ENCODE data around the gene ATXN2.
"Not testable (repeated sequence)": the region's sequence is repeated elsewhere in the genome, so short reads cannot be mapped to it uniquely, and the experiment has no call there.

The ATXN2 gene

GRCh38 chr12:111462210-111462769, 136.8 kb downstream of the ATXN2 start:
- DNase-seq (ENCODE audit: low spot score): no peak
- Histone ChIP-seq H2BK15ac (ENCODE audit: low read length) (no peak overlapping the region), H4K91ac (ENCODE audit: low read depth, low read length, poor library complexity) (no peak overlapping the region), H3K79me1 (ENCODE audit: low read depth, low read length) (no peaks in the 10 kb centered on the region), H3K18ac (ENCODE audit: low read length) (no peak overlapping the region), H3K4me2 (ENCODE audit: insufficient read depth, low read length, poor library complexity, severe bottlenecking) (no peak overlapping the region), H4K8ac (ENCODE audit: low read depth, low read length) (no peak overlapping the region), H3K9me3 (replicated peaks in 1 of 2; ENCODE audit: control insufficient read depth in 2 of 2, insufficient read depth in 1 of 2, low read depth in 1 of 2, low read length in 2 of 2) (no peaks in the 10 kb centered on the region), H3K27me3 (ENCODE audit: control insufficient read depth in 3 of 3, insufficient read depth in 3 of 3, low read depth in 1 of 3, low read length in 3 of 3) (no peaks in the 10 kb centered on the region), H2AFZ (ENCODE audit: low read length) (no peak overlapping the region), H2BK5ac (ENCODE audit: low read length) (no peak overlapping the region), H3K9ac (ENCODE audit: low read depth, low read length, poor library complexity) (no peak overlapping the region), H3K36me3 (replicated peaks in 1 of 2; ENCODE audit: control insufficient read depth in 2 of 2, insufficient read depth in 2 of 2, low read length in 2 of 2) (peaks cover 6 to 73% of the 10 kb centered on the region in 2 donors), H3K4me3 (ENCODE audit: low read length in 2 of 2) (no peak overlapping the region), H3K4me1 (ENCODE audit: control insufficient read depth in 2 of 2, insufficient read depth in 1 of 2, low read depth in 1 of 2, low read length in 2 of 2) (no peaks in the 10 kb centered on the region), H3K14ac (ENCODE audit: low read length) (no peak overlapping the region), H3K23ac (ENCODE audit: low read depth, low read length, poor library complexity) (no peak overlapping the region), H2AK5ac (ENCODE audit: low read depth, low read length) (no peak overlapping the region), H2BK12ac (ENCODE audit: low read length) (no peak overlapping the region), H2BK120ac (ENCODE audit: low read depth, low read length) (no peak overlapping the region), H3K4ac (ENCODE audit: low read length) (no peak overlapping the region), H3K27ac (replicated peaks; ENCODE audit: low read length) (no peak overlapping the region)

- not testable (repeated sequence) for H2BK15ac ChIP-seq (ENCODE audit: low read length); H2AK5ac ChIP-seq (ENCODE audit: low read depth, low read length); H3K9ac ChIP-seq (ENCODE audit: low read depth, low read length, poor library complexity); DNase-seq (ENCODE audit: low spot score); H3K27me3 ChIP-seq (ENCODE audit: control insufficient read depth in 3 of 3, insufficient read depth in 3 of 3, low read depth in 1 of 3, low read length in 3 of 3); H3K4ac ChIP-seq (ENCODE audit: low read length); H4K91ac ChIP-seq (ENCODE audit: low read depth, low read length, poor library complexity); H3K4me1 ChIP-seq (ENCODE audit: control insufficient read depth in 2 of 2, insufficient read depth in 1 of 2, low read depth in 1 of 2, low read length in 2 of 2); H3K18ac ChIP-seq (ENCODE audit: low read length); H3K14ac ChIP-seq (ENCODE audit: low read length); H3K9me3 ChIP-seq (replicated peaks in 1 of 2; ENCODE audit: control insufficient read depth in 2 of 2, insufficient read depth in 1 of 2, low read depth in 1 of 2, low read length in 2 of 2); H2BK12ac ChIP-seq (ENCODE audit: low read length); H2BK5ac ChIP-seq (ENCODE audit: low read length); H3K79me1 ChIP-seq (ENCODE audit: low read depth, low read length); H3K23ac ChIP-seq (ENCODE audit: low read depth, low read length, poor library complexity); H3K4me2 ChIP-seq (ENCODE audit: insufficient read depth, low read length, poor library complexity, severe bottlenecking); H2BK120ac ChIP-seq (ENCODE audit: low read depth, low read length); H2AFZ ChIP-seq (ENCODE audit: low read length); H4K8ac ChIP-seq (ENCODE audit: low read depth, low read length); H3K4me3 ChIP-seq (ENCODE audit: low read length in 2 of 2); H3K27ac ChIP-seq (replicated peaks; ENCODE audit: low read length)
- peaks cover 19 to 78% of the 10 kb centered on the region in 2 donors for H3K36me3 ChIP-seq (replicated peaks in 1 of 2; ENCODE audit: control insufficient read depth in 2 of 2, insufficient read depth in 2 of 2, low read length in 2 of 2)
- WGBS, 2 donors (ENCODE audit: extremely low coverage in 2 of 2, insufficient read length in 2 of 2, insufficient replicate concordance in 1 of 2): no CpG with 5 or more reads among the region's 11 CpGs
These were observed 139.0 kb downstream of the ATXN2 start for GRCh38 chr12:111460111-111460510.

GRCh38 chr12:111458546-111459172, 140.5 kb downstream of the ATXN2 start:
- no CpG with 5 or more reads among the region's 6 CpGs for WGBS, 2 donors (ENCODE audit: extremely low coverage in 2 of 2, insufficient read length in 2 of 2, insufficient replicate concordance in 1 of 2)
- DNase-seq (ENCODE audit: low spot score): no peak
- peaks cover 29 to 79% of the 10 kb centered on the region in 2 donors for H3K36me3 ChIP-seq (replicated peaks in 1 of 2; ENCODE audit: control insufficient read depth in 2 of 2, insufficient read depth in 2 of 2, low read length in 2 of 2)

GRCh38 chr12:111457577-111457976, 141.5 kb downstream of the ATXN2 start:
- H3K36me3 ChIP-seq (replicated peaks in 1 of 2; ENCODE audit: control insufficient read depth in 2 of 2, insufficient read depth in 2 of 2, low read length in 2 of 2): peaks cover 36 to 79% of the 10 kb centered on the region in 2 donors
- H4K91ac ChIP-seq (ENCODE audit: low read depth, low read length, poor library complexity): no peak overlapping the region
- H2BK15ac ChIP-seq (ENCODE audit: low read length): no peak overlapping the region
- no peak overlapping the region for H3K4ac ChIP-seq (ENCODE audit: low read length)
- no peak overlapping the region for H2BK120ac ChIP-seq (ENCODE audit: low read depth, low read length)
- no peak overlapping the region for H2AK5ac ChIP-seq (ENCODE audit: low read depth, low read length)
- no peak overlapping the region for H3K4me2 ChIP-seq (ENCODE audit: insufficient read depth, low read length, poor library complexity, severe bottlenecking)
- H3K4me1 ChIP-seq (ENCODE audit: control insufficient read depth in 2 of 2, insufficient read depth in 1 of 2, low read depth in 1 of 2, low read length in 2 of 2): no peaks in the 10 kb centered on the region
- no peak overlapping the region for H2BK12ac ChIP-seq (ENCODE audit: low read length)
- no peak for DNase-seq (ENCODE audit: low spot score)
- H3K23ac ChIP-seq (ENCODE audit: low read depth, low read length, poor library complexity): no peak overlapping the region
- no peak overlapping the region for H3K18ac ChIP-seq (ENCODE audit: low read length)
- H3K9ac ChIP-seq (ENCODE audit: low read depth, low read length, poor library complexity): no peak overlapping the region
- no peak overlapping the region for H3K4me3 ChIP-seq (ENCODE audit: low read length in 2 of 2)
- peaks cover 0 to 3% of the 10 kb centered on the region in 2 donors for H3K9me3 ChIP-seq (replicated peaks in 1 of 2; ENCODE audit: control insufficient read depth in 2 of 2, insufficient read depth in 1 of 2, low read depth in 1 of 2, low read length in 2 of 2)
- H2BK5ac ChIP-seq (ENCODE audit: low read length): no peak overlapping the region
- H2AFZ ChIP-seq (ENCODE audit: low read length): no peak overlapping the region
- no peaks in the 10 kb centered on the region for H3K27me3 ChIP-seq (ENCODE audit: control insufficient read depth in 3 of 3, insufficient read depth in 3 of 3, low read depth in 1 of 3, low read length in 3 of 3)
- no peaks in the 10 kb centered on the region for H3K79me1 ChIP-seq (ENCODE audit: low read depth, low read length)
- H3K14ac ChIP-seq (ENCODE audit: low read length): no peak overlapping the region
- no peak overlapping the region for H3K27ac ChIP-seq (replicated peaks; ENCODE audit: low read length)
- no peak overlapping the region for H4K8ac ChIP-seq (ENCODE audit: low read depth, low read length)
- no CpG with 5 or more reads among the region's 3 CpGs for WGBS, 2 donors (ENCODE audit: extremely low coverage in 2 of 2, insufficient read length in 2 of 2, insufficient replicate concordance in 1 of 2)

More at GRCh38 chr12:111458546-111459172, 140.5 kb downstream of the ATXN2 start:
- H3K4me1 ChIP-seq (ENCODE audit: control insufficient read depth in 2 of 2, insufficient read depth in 1 of 2, low read depth in 1 of 2, low read length in 2 of 2): no peaks in the 10 kb centered on the region
- no peak overlapping the region for H2BK5ac ChIP-seq (ENCODE audit: low read length)
- H4K8ac ChIP-seq (ENCODE audit: low read depth, low read length): no peak overlapping the region
- no peak overlapping the region for H2BK12ac ChIP-seq (ENCODE audit: low read length)
- H3K14ac ChIP-seq (ENCODE audit: low read length): no peak overlapping the region
- H4K91ac ChIP-seq (ENCODE audit: low read depth, low read length, poor library complexity): no peak overlapping the region
- no peak overlapping the region for H3K23ac ChIP-seq (ENCODE audit: low read depth, low read length, poor library complexity)
- no peaks in the 10 kb centered on the region for H3K27me3 ChIP-seq (ENCODE audit: control insufficient read depth in 3 of 3, insufficient read depth in 3 of 3, low read depth in 1 of 3, low read length in 3 of 3)
- no peak overlapping the region for H2BK15ac ChIP-seq (ENCODE audit: low read length)
- no peak overlapping the region for H3K4me2 ChIP-seq (ENCODE audit: insufficient read depth, low read length, poor library complexity, severe bottlenecking)
- H3K9ac ChIP-seq (ENCODE audit: low read depth, low read length, poor library complexity): no peak overlapping the region
- no peak overlapping the region for H3K27ac ChIP-seq (replicated peaks; ENCODE audit: low read length)
- H2AK5ac ChIP-seq (ENCODE audit: low read depth, low read length): no peak overlapping the region
- H3K18ac ChIP-seq (ENCODE audit: low read length): no peak overlapping the region
- H3K4me3 ChIP-seq (ENCODE audit: low read length in 2 of 2): no peak overlapping the region
- H3K79me1 ChIP-seq (ENCODE audit: low read depth, low read length): no peaks in the 10 kb centered on the region
- no peak overlapping the region for H2AFZ ChIP-seq (ENCODE audit: low read length)
- H3K4ac ChIP-seq (ENCODE audit: low read length): no peak overlapping the region
- H2BK120ac ChIP-seq (ENCODE audit: low read depth, low read length): no peak overlapping the region
- peaks cover 0 to 3% of the 10 kb centered on the region in 2 donors for H3K9me3 ChIP-seq (replicated peaks in 1 of 2; ENCODE audit: control insufficient read depth in 2 of 2, insufficient read depth in 1 of 2, low read depth in 1 of 2, low read length in 2 of 2)
